Astrocyte (in vitro differentiated cells and primary cell): ENCODE measurements around the gene SOHLH1. TPM values are rescaled to one million over a fixed set of nuclear protein-coding genes. Genes with fewer than 3 reads are reported as not detected.

Experiments
- DNase-seq: peaks from one replicate; pipeline ENCODE4 v3.0.0-alpha.2; 2010; ENCODE audit warnings: low read depth
- FAIRE-seq: peaks from 2 replicates; lab custom pipeline; 2011; peaks lifted over from hg19 to GRCh38; lab: Jason Lieb, UNC
- H2AFZ ChIP-seq: 2 replicates; pipeline ENCODE4 v1.6.0; 2012; ENCODE audit warnings: low read depth, low read length, inconsistent platforms
- H3K27ac ChIP-seq: 2 replicates; pipeline ENCODE4 v1.5.1; 2011; ENCODE audit warnings: low read depth, low read length, inconsistent platforms
- H3K27me3 ChIP-seq: 2 replicates; pipeline ENCODE4 v1.6.0; 2011; ENCODE audit warnings: low read length, inconsistent platforms; ENCODE audit not compliant: insufficient read depth
- H3K36me3 ChIP-seq: 2 replicates; pipeline ENCODE4 v1.5.1; 2011; ENCODE audit warnings: low read length, inconsistent platforms; ENCODE audit not compliant: insufficient read depth
- H3K4me1 ChIP-seq: 2 replicates; pipeline ENCODE4 v1.5.1; 2011; ENCODE audit warnings: low read length, inconsistent platforms; ENCODE audit not compliant: insufficient read depth
- H3K4me2 ChIP-seq: 2 replicates; pipeline ENCODE4 v1.6.0; 2012; ENCODE audit warnings: low read length, inconsistent platforms
- H3K4me3 ChIP-seq: 2 replicates; pipeline ENCODE4 v1.5.1; 2011; ENCODE audit warnings: low read depth, mild to moderate bottlenecking, low read length, inconsistent platforms; ENCODE audit not compliant: insufficient read depth
- H3K79me2 ChIP-seq: 2 replicates; pipeline ENCODE4 v1.6.0; 2012; ENCODE audit warnings: mild to moderate bottlenecking, low read length, inconsistent platforms; ENCODE audit not compliant: insufficient read depth
- H3K9ac ChIP-seq: 2 replicates; pipeline ENCODE4 v1.6.0; 2012; ENCODE audit warnings: mild to moderate bottlenecking, low read length, inconsistent platforms
- H3K9me3 ChIP-seq: 2 replicates; pipeline ENCODE4 v1.5.1; 2012; ENCODE audit warnings: low read depth, mild to moderate bottlenecking, low read length, inconsistent platforms; ENCODE audit not compliant: insufficient read depth
- H4K20me1 ChIP-seq: 2 replicates; pipeline ENCODE4 v1.6.0; 2012; ENCODE audit warnings: low read length, inconsistent platforms; ENCODE audit not compliant: insufficient read depth
- H3K27ac Mint-ChIP-seq: one replicate; pipeline ENCODE4 v1.8.0; 2021; ENCODE audit warnings: mild to moderate bottlenecking, mixed read lengths; ENCODE audit not compliant: unreplicated experiment
- H3K27me3 Mint-ChIP-seq: one replicate; pipeline ENCODE4 v1.8.0; 2021; ENCODE audit warnings: low read depth, mixed read lengths; ENCODE audit not compliant: unreplicated experiment
- H3K36me3 Mint-ChIP-seq: one replicate; pipeline ENCODE4 v1.8.0; 2021; ENCODE audit warnings: low read depth, mixed read lengths; ENCODE audit not compliant: unreplicated experiment
- H3K4me1 Mint-ChIP-seq: one replicate; pipeline ENCODE4 v1.8.0; 2021; ENCODE audit warnings: low read depth, mixed read lengths; ENCODE audit not compliant: unreplicated experiment
- H3K4me3 Mint-ChIP-seq: one replicate; pipeline ENCODE4 v1.8.0; 2021; ENCODE audit warnings: mild to moderate bottlenecking, moderate library complexity, mixed read lengths; ENCODE audit not compliant: unreplicated experiment
- H3K9me3 Mint-ChIP-seq: one replicate; pipeline ENCODE4 v1.8.0; 2021; ENCODE audit warnings: mild to moderate bottlenecking, mixed read lengths; ENCODE audit not compliant: unreplicated experiment
- CTCF ChIP-seq: IDR thresholded peaks from 2 replicates; pipeline ENCODE4 v1.5.1; 2011; ENCODE audit warnings: low read depth, mild to moderate bottlenecking, inconsistent platforms, low read length, moderate library complexity; ENCODE audit not compliant: insufficient read depth
- EZH2 ChIP-seq: IDR thresholded peaks from 2 replicates; pipeline ENCODE4 v1.6.1; 2012; ENCODE audit warnings: mild to moderate bottlenecking, low read length, inconsistent platforms; ENCODE audit not compliant: insufficient read depth
- total RNA-seq: library from RNA; stranded (reverse); gene quantifications from 2 replicates; pipeline ENCODE4 v1.2.1, GENCODE V29; 2021

SOHLH1 gene
- total RNA-seq, 1 donor from 2014 or later = not detected

GRCh38 chr9:135741276-135742219 lies 42.3 kb upstream of the SOHLH1 start:
- Histone ChIP-seq H3K4me3 (no peak overlapping the region), H3K4me1 (no peaks in the 10 kb centered on the region), H4K20me1 (no peaks in the 10 kb centered on the region), H3K27ac (no peak overlapping the region), H3K79me2 (no peaks in the 10 kb centered on the region), H3K4me2 (no peak overlapping the region), H3K9ac (no peak overlapping the region), H2AFZ (no peak overlapping the region), H3K27me3 (peaks cover 4% of the 10 kb centered on the region), H3K9me3 (no peaks in the 10 kb centered on the region), H3K36me3 (no peaks in the 10 kb centered on the region)
- TF ChIP-seq EZH2 = no peak
- no peak for TF ChIP-seq CTCF
- H3K36me3 Mint-ChIP-seq = no peaks in the 10 kb centered on the region
- H3K27ac Mint-ChIP-seq = no peak overlapping the region
- H3K27me3 Mint-ChIP-seq = peaks cover 26% of the 10 kb centered on the region
- no peaks in the 10 kb centered on the region for H3K4me1 Mint-ChIP-seq
- no peak for DNase-seq
- H3K9me3 Mint-ChIP-seq = no peaks in the 10 kb centered on the region
- no peak overlapping the region for H3K4me3 Mint-ChIP-seq
- FAIRE-seq = no peak

GRCh38 chr9:135739271-135740220 lies 40.3 kb upstream of the SOHLH1 start:
- Mint-ChIP-seq H3K27me3 (peaks cover 30% of the 10 kb centered on the region), H3K4me3 (no peak overlapping the region), H3K27ac (peak overlapping the region; percentile 18), H3K4me1 (no peaks in the 10 kb centered on the region), H3K36me3 (no peaks in the 10 kb centered on the region), H3K9me3 (no peaks in the 10 kb centered on the region)
- no peak overlapping the region for H3K4me3 ChIP-seq
- no peak overlapping the region for H2AFZ ChIP-seq
- H4K20me1 ChIP-seq = no peaks in the 10 kb centered on the region
- H3K36me3 ChIP-seq = no peaks in the 10 kb centered on the region
- no peaks in the 10 kb centered on the region for H3K9me3 ChIP-seq
- H3K4me2 ChIP-seq = no peak overlapping the region
- FAIRE-seq (no peak), DNase-seq (no peak)
- no peak overlapping the region for H3K27ac ChIP-seq
- TF ChIP-seq CTCF (no peak), EZH2 (no peak)
- H3K27me3 ChIP-seq = peaks cover 4% of the 10 kb centered on the region
- no peaks in the 10 kb centered on the region for H3K4me1 ChIP-seq
- no peak overlapping the region for H3K9ac ChIP-seq
- H3K79me2 ChIP-seq = no peaks in the 10 kb centered on the region
